Fibroblast of mammary gland (primary cell): ENCODE measurements around the gene RFX3.

Experiments used
- DNase-seq: peaks from one replicate; pipeline ENCODE4 v3.0.0-alpha.2; 2010; ENCODE audit warnings: low read depth
- H3K4me3 ChIP-seq: 2 replicates; pipeline ENCODE4 v1.5.1; 2011; ENCODE audit warnings: low read depth, mild to moderate bottlenecking, low read length, moderate library complexity; ENCODE audit not compliant: control insufficient read depth
- TF ChIP-seq, protein P1 (sequence below): conservative IDR thresholded peaks from 2 replicates; pipeline ENCODE4 v1.5.1; 2011; ENCODE audit warnings: low read depth, low read length, inconsistent platforms; ENCODE audit not compliant: control insufficient read depth, insufficient read depth

The RFX3 gene

DNA sequence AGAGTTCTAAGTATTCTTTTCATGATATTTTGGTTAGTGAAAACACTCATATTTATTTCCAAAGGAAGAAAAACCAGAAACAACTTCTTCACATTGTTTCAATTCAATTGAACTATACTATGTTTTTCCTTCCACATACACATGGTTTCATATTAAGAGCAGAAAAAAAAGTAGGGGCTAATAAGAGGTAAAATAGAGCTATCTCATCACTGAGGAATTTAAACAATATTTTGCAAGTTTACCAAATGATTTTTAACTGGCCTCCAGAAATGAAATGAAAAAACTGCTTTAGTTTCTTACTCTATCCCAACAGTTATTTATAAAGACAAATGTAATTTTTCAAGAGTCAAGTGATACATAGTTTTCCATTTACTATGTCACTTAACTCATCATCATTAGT lies 233.5 kb downstream of the RFX3 start:
- no peak for DNase-seq
- TF ChIP-seq, protein P1, sequence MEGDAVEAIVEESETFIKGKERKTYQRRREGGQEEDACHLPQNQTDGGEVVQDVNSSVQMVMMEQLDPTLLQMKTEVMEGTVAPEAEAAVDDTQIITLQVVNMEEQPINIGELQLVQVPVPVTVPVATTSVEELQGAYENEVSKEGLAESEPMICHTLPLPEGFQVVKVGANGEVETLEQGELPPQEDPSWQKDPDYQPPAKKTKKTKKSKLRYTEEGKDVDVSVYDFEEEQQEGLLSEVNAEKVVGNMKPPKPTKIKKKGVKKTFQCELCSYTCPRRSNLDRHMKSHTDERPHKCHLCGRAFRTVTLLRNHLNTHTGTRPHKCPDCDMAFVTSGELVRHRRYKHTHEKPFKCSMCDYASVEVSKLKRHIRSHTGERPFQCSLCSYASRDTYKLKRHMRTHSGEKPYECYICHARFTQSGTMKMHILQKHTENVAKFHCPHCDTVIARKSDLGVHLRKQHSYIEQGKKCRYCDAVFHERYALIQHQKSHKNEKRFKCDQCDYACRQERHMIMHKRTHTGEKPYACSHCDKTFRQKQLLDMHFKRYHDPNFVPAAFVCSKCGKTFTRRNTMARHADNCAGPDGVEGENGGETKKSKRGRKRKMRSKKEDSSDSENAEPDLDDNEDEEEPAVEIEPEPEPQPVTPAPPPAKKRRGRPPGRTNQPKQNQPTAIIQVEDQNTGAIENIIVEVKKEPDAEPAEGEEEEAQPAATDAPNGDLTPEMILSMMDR, result no peak
- H3K4me3 ChIP-seq, result no peak overlapping the region

DNA sequence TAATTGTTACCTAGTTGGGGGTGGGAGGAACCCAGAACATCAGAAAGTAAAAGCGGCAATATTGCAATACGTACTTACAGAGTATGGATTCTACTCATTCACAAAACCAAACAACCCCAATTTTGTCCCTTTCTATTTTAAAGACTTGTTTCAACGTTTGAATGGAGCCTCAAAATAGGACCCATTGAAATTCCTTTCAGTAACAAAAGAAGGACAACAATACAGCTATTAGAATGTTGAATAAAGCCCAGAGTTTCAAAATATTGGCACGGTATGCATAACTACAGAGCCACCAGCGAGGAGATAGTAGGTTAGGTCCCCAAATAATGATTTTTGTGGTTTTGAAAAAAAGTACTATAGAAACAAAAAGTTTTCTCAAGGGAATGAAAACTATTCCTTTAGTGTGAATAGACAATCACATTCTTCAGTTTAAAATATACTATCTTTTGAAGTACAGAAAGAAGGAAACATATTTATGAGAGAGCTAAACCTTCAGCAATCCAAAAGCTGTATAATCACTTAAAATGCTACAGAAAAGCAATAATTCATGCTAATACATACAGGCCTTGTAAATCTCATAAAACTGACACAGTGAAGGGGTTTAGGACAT lies 235.5 kb downstream of the RFX3 start:
- TF ChIP-seq, protein P1, result no peak
- no peak overlapping the region for H3K4me3 ChIP-seq
- DNase-seq, result no peak

DNA sequence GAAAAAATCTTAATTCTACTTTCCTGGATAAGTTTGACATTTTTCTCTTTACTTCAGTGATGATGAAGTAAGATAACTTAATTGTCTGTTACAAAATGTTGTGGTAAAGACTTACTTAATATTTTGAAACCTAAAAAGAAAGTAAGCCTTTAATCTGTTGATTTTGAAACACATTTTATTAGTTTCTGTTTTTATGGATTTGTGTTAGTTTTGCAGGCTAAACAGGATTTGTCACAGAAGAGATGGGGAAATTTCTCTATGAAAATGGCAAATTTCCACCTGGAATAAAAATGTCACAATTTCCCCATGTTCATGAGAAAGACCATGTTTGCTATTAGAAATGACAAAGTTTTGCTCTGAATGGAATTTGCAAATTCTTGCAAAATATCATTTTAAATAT lies 237.1 kb downstream of the RFX3 start:
- DNase-seq, result no peak
- TF ChIP-seq, protein P1, result no peak
- H3K4me3 ChIP-seq, result no peak overlapping the region

DNA sequence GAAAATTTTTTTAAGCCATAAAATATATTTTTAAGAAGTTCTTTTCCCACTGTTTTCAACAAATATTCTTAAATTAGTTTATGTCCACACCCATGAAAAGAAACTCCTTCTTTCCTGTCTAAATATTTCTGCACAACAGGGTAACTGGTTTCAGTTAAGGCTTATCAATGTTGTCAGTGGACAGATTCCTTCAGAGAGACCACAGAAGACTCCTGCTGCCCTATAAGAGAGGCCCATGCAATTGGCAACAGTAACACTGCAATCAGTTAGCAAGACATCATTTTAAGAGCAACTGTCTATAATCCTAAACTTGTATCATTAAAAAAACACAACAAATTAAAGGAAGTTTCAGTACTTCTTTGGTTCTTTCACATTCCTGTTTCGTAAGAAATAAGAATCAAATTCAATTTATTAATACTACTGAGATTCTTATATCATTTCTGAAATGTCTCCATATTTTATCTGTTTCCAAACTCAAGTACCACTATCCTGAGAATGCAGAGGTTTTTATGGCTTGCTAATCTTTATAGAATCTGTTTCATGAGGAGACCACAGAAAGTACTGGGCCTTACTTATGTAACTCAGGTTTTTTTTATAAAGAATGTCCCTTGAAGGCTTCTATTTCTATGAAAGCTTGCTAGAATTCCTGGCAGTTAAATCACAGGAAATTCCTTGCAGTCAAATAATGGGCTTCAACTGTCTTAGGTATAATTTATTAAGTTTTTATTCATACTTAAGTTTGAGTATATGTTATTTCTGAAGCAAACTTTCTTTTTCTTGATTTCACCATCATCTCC lies 240.2 kb downstream of the RFX3 start:
- H3K4me3 ChIP-seq, result no peak overlapping the region
- DNase-seq, result no peak
- TF ChIP-seq, protein P1, result no peak

DNA sequence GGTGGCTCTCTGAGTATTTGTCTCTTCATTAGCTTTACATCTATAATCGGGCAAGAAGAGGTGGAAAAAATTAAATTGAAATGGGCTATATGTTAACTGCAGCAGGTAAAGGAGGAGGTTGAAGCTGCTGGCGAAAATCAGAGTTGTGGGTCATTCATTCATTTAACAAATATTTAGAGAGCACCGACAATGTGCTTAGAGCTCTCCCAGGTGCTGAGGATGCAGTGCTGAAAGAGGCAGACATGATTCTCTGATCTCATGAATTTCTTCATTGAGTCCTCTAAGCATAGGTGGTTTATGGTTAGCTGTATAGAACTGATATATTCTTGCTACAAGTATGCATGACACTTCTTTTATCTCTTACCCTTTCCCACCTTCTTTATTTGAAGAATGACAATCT lies 243.4 kb downstream of the RFX3 start:
- H3K4me3 ChIP-seq, result no peak overlapping the region
- TF ChIP-seq, protein P1, result no peak
- no peak for DNase-seq

DNA sequence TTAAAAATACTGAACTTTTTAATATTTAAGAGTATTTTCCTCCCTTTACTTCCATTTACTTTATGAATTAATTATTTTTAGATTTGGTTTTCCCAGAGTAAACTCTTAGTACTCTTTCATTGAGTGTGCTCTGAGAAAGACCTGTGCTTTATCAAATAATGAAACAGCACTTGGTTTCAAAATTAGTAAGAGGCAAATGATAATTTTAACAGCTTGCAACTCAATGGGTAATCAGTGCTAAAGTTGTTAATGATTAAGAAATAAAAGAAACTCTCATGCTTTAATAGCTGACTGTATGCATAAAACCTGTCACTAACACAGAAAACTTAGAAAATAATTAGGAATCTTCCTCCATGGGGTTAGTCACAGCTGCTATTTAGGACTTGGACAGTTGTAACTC lies 244.4 kb downstream of the RFX3 start:
- no peak for DNase-seq
- no peak overlapping the region for H3K4me3 ChIP-seq
- TF ChIP-seq, protein P1, result no peak
